ENCODE measurements around the gene PLCH2. TPM values are rescaled to one million over a fixed set of nuclear protein-coding genes. Genes with fewer than 3 reads are reported as not detected.

The PLCH2 gene
- total RNA-seq, 6 experiments from 2014 or later = 0.09 to 0.34 (median 0.18) TPM; not detected in 1

DNA sequence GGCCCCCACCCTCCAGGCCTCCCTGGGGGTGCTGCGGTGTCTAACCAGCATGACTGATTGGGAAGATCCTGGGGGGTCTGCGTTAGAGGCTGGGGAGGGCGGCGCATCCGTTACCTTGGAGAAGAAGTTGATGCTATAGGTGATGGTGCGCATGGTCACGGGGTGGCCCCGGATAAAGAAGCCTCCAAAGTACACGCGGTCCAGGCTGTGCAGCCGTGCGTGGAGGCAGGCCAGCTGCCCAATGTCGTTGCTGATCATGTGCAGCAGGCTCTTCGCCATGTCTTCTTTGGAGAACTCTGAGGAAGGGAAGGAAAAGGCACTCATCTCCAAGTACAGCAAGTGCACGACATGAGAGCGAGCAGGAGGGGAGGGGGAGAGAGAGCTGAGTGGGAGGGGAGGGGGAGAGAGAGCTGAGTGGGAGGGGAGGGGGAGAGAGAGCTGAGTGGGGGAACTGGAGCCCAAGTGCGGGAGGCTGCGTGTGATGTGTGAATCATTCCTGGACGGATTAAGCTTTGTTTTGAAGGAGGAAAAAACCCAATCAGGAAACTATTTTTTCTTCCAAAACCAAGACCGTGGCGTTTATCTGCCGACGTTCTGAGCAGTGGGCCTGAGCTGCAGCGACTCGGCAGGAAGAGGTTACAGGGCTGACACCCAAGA is 43.1 kb downstream of the PLCH2 start:
- peaks cover 12% of the 10 kb centered on the region; the same call in 1 of the 2 replicates for H3K36me3 Mint-ChIP-seq (ENCODE audit: low read depth)
- peaks cover 15% of the 10 kb centered on the region for H3K4me1 Mint-ChIP-seq (ENCODE audit: low read depth)
- TF ChIP-seq, protein P1, sequence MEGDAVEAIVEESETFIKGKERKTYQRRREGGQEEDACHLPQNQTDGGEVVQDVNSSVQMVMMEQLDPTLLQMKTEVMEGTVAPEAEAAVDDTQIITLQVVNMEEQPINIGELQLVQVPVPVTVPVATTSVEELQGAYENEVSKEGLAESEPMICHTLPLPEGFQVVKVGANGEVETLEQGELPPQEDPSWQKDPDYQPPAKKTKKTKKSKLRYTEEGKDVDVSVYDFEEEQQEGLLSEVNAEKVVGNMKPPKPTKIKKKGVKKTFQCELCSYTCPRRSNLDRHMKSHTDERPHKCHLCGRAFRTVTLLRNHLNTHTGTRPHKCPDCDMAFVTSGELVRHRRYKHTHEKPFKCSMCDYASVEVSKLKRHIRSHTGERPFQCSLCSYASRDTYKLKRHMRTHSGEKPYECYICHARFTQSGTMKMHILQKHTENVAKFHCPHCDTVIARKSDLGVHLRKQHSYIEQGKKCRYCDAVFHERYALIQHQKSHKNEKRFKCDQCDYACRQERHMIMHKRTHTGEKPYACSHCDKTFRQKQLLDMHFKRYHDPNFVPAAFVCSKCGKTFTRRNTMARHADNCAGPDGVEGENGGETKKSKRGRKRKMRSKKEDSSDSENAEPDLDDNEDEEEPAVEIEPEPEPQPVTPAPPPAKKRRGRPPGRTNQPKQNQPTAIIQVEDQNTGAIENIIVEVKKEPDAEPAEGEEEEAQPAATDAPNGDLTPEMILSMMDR (IDR thresholded peaks at IDR 0.05) = no peak
- no peaks in the 10 kb centered on the region for H3K9me3 Mint-ChIP-seq
- H3K27ac Mint-ChIP-seq = no peak overlapping the region
- H3K4me3 Mint-ChIP-seq = no peak overlapping the region
- DNase-seq = no peak
- no peaks in the 10 kb centered on the region; the same call in 1 of the 2 replicates for H3K27me3 Mint-ChIP-seq (ENCODE audit: insufficient read depth)

DNA sequence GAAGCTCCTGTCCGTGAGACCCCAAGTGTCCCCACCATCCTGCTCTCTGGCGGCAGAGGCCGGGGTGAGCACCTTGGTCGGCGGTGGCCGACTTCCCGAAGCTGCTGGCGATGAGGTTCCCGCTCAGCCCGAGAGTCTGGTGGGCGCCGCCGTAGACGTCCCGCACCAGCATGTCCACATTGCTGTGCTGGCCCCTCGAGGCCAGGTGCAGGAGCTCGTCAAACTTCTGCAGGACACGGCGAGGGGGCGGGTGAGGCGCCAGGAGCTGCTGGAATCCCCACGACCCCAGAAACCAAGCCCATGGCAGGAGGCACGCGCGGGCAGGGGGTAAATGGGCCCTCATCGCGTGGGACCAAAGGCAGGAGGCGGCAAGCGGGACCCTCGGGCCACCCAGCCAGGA is 43.6 kb downstream of the PLCH2 start:
- Mint-ChIP-seq H3K9me3 (no peaks in the 10 kb centered on the region), H3K36me3 (ENCODE audit: low read depth) (peaks cover 12% of the 10 kb centered on the region; the same call in 1 of the 2 replicates), H3K4me1 (ENCODE audit: low read depth) (peaks cover 21% of the 10 kb centered on the region), H3K4me3 (no peak overlapping the region), H3K27ac (no peak overlapping the region), H3K27me3 (ENCODE audit: insufficient read depth) (no peaks in the 10 kb centered on the region; the same call in 1 of the 2 replicates)
- TF ChIP-seq, protein P1 (IDR thresholded peaks at IDR 0.05) = no peak
- no peak for DNase-seq

DNA sequence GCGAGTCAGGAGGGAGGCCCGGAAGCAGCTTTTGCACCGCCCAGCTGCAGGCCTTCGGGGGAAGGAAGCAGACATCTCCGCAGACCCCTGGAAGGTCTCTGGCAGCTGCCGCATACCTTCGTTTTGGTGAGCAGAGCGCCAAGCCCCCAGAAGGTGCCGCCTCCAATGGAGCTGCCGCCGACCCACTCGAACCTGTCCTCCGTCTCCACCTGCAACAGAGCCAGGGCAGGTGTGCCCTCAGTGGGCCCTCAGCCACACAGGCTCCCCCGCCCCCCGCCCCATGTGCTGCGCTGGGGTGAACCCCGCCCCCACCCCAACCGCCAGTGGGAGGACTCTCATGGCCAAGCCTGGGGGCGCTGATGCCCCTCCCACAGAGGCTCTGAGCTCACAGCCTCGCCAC is 44.1 kb downstream of the PLCH2 start:
- Mint-ChIP-seq H3K9me3 (no peaks in the 10 kb centered on the region), H3K27me3 (ENCODE audit: insufficient read depth) (no peaks in the 10 kb centered on the region; the same call in 1 of the 2 replicates), H3K27ac (no peak overlapping the region), H3K4me3 (no peak overlapping the region), H3K4me1 (ENCODE audit: low read depth) (peaks cover 25% of the 10 kb centered on the region), H3K36me3 (ENCODE audit: low read depth) (peaks cover 12% of the 10 kb centered on the region; the same call in 1 of the 2 replicates)
- DNase-seq = no peak
- TF ChIP-seq, protein P1 (IDR thresholded peaks at IDR 0.05) = no peak

DNA sequence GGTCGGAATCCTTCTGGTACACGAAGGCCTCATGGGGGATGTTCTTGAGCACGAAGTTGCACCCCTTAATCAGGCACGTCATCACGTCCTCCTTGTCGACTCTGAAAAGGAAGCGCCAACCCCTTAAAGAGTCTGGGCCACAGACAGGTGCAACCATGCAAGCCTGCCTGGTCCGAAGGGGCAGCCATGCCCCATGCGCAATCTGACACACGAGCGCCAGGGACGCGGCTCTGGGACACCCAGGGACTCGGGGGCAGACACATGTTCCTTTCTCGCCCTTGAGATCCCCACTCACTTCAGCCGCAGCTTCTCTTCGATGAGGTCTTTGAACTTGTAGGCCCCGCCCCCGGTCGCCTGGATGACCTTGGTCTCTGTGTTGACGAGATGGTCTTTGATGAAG is 44.7 kb downstream of the PLCH2 start:
- no peak overlapping the region for H3K27ac Mint-ChIP-seq
- no peak for DNase-seq
- no peaks in the 10 kb centered on the region for H3K9me3 Mint-ChIP-seq
- H3K4me3 Mint-ChIP-seq = no peak overlapping the region
- TF ChIP-seq, protein P1 (IDR thresholded peaks at IDR 0.05) = no peak
- H3K27me3 Mint-ChIP-seq (ENCODE audit: insufficient read depth) = no peaks in the 10 kb centered on the region; the same call in 1 of the 2 replicates
- H3K4me1 Mint-ChIP-seq (ENCODE audit: low read depth) = peaks cover 28% of the 10 kb centered on the region
- peaks cover 12% of the 10 kb centered on the region; the same call in 1 of the 2 replicates for H3K36me3 Mint-ChIP-seq (ENCODE audit: low read depth)

DNA sequence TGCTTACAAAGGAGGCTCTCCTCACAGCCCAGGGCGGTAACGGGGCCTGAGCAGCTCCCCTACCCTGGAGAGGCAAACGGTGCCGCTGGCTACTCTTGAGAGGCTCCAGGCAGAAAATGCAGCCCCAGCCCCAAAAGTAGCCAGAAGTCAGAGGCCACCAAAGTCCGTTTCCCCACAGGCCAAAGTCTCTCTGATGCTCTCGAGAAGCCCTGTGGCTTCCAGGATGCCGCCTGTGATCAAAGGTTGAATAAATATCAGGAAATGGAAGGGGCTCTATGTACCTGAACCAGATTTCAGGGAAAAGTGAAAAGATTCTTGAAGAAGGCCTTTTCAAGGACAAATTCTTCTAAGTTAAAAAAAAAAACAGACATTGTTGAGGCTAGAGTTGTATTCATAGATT is 46.1 kb downstream of the PLCH2 start:
- no peak for DNase-seq
- H3K4me1 Mint-ChIP-seq (ENCODE audit: low read depth) = peaks cover 34% of the 10 kb centered on the region
- no peaks in the 10 kb centered on the region; the same call in 1 of the 2 replicates for H3K27me3 Mint-ChIP-seq (ENCODE audit: insufficient read depth)
- no peak overlapping the region for H3K27ac Mint-ChIP-seq
- TF ChIP-seq, protein P1 (IDR thresholded peaks at IDR 0.05) = no peak
- no peak overlapping the region for H3K4me3 Mint-ChIP-seq
- H3K9me3 Mint-ChIP-seq = no peaks in the 10 kb centered on the region
- H3K36me3 Mint-ChIP-seq (ENCODE audit: low read depth) = peaks cover 12% of the 10 kb centered on the region; the same call in 1 of the 2 replicates

Data from HFFc6 (cell line).